ENCODE measurements around the gene PKN2. TPM values are rescaled to one million over a fixed set of nuclear protein-coding genes. Genes with fewer than 3 reads are reported as not detected.

Gene PKN2
- total and polyA plus RNA-seq, 2 experiments from 2014 or later, result 14.6 to 29.4 TPM

DNA sequence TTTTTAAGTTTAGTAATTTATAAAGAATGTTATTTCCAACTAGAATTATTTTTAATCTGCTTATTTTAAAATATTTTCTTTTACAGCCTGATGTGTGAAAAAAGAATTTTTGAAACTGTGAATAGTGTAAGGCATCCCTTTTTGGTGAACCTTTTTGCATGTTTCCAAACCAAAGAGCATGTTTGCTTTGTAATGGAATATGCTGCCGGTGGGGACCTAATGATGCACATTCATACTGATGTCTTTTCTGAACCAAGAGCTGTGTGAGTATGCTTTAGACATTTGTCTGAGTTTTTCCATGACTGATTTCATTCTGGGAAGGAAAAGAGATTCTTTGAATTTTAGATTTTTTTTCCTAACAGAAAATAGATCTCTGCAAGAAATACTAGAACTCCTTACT is 129.4 kb downstream of the PKN2 start:
- Histone ChIP-seq H3F3A (replicated peaks; ENCODE audit: low read depth) (no peaks in the 10 kb centered on the region), H3K4me3 (no peak overlapping the region), H3K4me2 (no peak overlapping the region), H3K27me3 (ENCODE audit: insufficient read depth) (no peaks in the 10 kb centered on the region), H3K27ac (ENCODE audit: low read depth) (no peak overlapping the region), H3K9me2 (ENCODE audit: insufficient read depth) (no peaks in the 10 kb centered on the region), H2AFZ (no peak overlapping the region), H3K36me3 (ENCODE audit: insufficient read depth) (peaks cover 4% of the 10 kb centered on the region; the same call in 1 of the 2 replicates), H4K20me1 (replicated peaks; ENCODE audit: insufficient read depth) (no peaks in the 10 kb centered on the region), H3K79me2 (replicated peaks; ENCODE audit: insufficient read depth) (no peaks in the 10 kb centered on the region), H3K4me1 (ENCODE audit: insufficient read depth) (no peaks in the 10 kb centered on the region)
- H3K27ac Mint-ChIP-seq, result no peak overlapping the region
- no peaks in the 10 kb centered on the region for H3K27me3 Mint-ChIP-seq (ENCODE audit: insufficient read depth, low read depth, poor library complexity)
- H3K36me3 Mint-ChIP-seq (ENCODE audit: low read depth), result peaks cover 26% of the 10 kb centered on the region
- ATAC-seq (no peak), DNase-seq (ENCODE audit: low spot score) (no peak)
- TF ChIP-seq JUNB (IDR thresholded peaks at IDR 0.05; ENCODE audit: unreplicated experiment) (no peak), EZH2 (IDR thresholded peaks at IDR 0.05; ENCODE audit: low read depth, unreplicated experiment) (no peak), CTCF (conservative IDR thresholded peaks at IDR 0.05; ENCODE audit: low read depth in 2 of 2) (no peak), POLR2AphosphoS5 (IDR thresholded peaks at IDR 0.05; ENCODE audit: low read depth) (no peak), EZH2phosphoT487 (IDR thresholded peaks at IDR 0.05; ENCODE audit: unreplicated experiment) (no peak), ZNF114 (CRISPR knock-in tag; IDR thresholded peaks at IDR 0.05) (no peak), ZNF331 (CRISPR knock-in tag; IDR thresholded peaks at IDR 0.05; ENCODE audit: low read depth) (no peak), STAT1 (IDR thresholded peaks at IDR 0.05; ENCODE audit: unreplicated experiment) (no peak), NANOG (IDR thresholded peaks at IDR 0.05; ENCODE audit: borderline replicate concordance) (no peak), CREB1 (CRISPR knock-in tag; IDR thresholded peaks at IDR 0.05; ENCODE audit: low read depth) (no peak)
- TF ChIP-seq, protein P1, sequence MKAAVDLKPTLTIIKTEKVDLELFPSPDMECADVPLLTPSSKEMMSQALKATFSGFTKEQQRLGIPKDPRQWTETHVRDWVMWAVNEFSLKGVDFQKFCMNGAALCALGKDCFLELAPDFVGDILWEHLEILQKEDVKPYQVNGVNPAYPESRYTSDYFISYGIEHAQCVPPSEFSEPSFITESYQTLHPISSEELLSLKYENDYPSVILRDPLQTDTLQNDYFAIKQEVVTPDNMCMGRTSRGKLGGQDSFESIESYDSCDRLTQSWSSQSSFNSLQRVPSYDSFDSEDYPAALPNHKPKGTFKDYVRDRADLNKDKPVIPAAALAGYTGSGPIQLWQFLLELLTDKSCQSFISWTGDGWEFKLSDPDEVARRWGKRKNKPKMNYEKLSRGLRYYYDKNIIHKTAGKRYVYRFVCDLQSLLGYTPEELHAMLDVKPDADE (IDR thresholded peaks at IDR 0.05), result no peak
- TF ChIP-seq, protein P2, sequence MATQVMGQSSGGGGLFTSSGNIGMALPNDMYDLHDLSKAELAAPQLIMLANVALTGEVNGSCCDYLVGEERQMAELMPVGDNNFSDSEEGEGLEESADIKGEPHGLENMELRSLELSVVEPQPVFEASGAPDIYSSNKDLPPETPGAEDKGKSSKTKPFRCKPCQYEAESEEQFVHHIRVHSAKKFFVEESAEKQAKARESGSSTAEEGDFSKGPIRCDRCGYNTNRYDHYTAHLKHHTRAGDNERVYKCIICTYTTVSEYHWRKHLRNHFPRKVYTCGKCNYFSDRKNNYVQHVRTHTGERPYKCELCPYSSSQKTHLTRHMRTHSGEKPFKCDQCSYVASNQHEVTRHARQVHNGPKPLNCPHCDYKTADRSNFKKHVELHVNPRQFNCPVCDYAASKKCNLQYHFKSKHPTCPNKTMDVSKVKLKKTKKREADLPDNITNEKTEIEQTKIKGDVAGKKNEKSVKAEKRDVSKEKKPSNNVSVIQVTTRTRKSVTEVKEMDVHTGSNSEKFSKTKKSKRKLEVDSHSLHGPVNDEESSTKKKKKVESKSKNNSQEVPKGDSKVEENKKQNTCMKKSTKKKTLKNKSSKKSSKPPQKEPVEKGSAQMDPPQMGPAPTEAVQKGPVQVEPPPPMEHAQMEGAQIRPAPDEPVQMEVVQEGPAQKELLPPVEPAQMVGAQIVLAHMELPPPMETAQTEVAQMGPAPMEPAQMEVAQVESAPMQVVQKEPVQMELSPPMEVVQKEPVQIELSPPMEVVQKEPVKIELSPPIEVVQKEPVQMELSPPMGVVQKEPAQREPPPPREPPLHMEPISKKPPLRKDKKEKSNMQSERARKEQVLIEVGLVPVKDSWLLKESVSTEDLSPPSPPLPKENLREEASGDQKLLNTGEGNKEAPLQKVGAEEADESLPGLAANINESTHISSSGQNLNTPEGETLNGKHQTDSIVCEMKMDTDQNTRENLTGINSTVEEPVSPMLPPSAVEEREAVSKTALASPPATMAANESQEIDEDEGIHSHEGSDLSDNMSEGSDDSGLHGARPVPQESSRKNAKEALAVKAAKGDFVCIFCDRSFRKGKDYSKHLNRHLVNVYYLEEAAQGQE (IDR thresholded peaks at IDR 0.05; ENCODE audit: unreplicated experiment), result no peak
- TF ChIP-seq, protein P3, sequence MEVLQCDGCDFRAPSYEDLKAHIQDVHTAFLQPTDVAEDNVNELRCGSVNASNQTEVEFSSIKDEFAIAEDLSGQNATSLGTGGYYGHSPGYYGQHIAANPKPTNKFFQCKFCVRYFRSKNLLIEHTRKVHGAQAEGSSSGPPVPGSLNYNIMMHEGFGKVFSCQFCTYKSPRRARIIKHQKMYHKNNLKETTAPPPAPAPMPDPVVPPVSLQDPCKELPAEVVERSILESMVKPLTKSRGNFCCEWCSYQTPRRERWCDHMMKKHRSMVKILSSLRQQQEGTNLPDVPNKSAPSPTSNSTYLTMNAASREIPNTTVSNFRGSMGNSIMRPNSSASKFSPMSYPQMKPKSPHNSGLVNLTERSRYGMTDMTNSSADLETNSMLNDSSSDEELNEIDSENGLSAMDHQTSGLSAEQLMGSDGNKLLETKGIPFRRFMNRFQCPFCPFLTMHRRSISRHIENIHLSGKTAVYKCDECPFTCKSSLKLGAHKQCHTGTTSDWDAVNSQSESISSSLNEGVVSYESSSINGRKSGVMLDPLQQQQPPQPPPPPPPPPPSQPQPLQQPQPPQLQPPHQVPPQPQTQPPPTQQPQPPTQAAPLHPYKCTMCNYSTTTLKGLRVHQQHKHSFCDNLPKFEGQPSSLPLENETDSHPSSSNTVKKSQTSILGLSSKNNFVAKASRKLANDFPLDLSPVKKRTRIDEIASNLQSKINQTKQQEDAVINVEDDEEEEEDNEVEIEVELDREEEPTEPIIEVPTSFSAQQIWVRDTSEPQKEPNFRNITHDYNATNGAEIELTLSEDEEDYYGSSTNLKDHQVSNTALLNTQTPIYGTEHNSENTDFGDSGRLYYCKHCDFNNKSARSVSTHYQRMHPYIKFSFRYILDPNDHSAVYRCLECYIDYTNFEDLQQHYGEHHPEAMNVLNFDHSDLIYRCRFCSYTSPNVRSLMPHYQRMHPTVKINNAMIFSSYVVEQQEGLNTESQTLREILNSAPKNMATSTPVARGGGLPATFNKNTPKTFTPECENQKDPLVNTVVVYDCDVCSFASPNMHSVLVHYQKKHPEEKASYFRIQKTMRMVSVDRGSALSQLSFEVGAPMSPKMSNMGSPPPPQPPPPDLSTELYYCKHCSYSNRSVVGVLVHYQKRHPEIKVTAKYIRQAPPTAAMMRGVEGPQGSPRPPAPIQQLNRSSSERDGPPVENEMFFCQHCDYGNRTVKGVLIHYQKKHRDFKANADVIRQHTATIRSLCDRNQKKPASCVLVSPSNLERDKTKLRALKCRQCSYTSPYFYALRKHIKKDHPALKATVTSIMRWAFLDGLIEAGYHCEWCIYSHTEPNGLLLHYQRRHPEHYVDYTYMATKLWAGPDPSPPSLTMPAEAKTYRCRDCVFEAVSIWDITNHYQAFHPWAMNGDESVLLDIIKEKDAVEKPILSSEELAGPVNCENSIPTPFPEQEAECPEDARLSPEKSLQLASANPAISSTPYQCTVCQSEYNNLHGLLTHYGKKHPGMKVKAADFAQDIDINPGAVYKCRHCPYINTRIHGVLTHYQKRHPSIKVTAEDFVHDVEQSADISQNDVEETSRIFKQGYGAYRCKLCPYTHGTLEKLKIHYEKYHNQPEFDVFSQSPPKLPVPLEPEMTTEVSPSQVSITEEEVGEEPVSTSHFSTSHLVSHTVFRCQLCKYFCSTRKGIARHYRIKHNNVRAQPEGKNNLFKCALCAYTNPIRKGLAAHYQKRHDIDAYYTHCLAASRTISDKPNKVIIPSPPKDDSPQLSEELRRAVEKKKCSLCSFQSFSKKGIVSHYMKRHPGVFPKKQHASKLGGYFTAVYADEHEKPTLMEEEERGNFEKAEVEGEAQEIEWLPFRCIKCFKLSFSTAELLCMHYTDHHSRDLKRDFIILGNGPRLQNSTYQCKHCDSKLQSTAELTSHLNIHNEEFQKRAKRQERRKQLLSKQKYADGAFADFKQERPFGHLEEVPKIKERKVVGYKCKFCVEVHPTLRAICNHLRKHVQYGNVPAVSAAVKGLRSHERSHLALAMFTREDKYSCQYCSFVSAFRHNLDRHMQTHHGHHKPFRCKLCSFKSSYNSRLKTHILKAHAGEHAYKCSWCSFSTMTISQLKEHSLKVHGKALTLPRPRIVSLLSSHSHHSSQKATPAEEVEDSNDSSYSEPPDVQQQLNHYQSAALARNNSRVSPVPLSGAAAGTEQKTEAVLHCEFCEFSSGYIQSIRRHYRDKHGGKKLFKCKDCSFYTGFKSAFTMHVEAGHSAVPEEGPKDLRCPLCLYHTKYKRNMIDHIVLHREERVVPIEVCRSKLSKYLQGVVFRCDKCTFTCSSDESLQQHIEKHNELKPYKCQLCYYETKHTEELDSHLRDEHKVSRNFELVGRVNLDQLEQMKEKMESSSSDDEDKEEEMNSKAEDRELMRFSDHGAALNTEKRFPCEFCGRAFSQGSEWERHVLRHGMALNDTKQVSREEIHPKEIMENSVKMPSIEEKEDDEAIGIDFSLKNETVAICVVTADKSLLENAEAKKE (CRISPR knock-in tag; IDR thresholded peaks at IDR 0.05), result no peak
- no peaks in the 10 kb centered on the region for H3K9me3 Mint-ChIP-seq
- no peak overlapping the region for H3K4me3 Mint-ChIP-seq
- no peaks in the 10 kb centered on the region for H3K4me1 Mint-ChIP-seq

All from GM23338 (cell line).